Activated CD4-positive, alpha-beta T cell treated with anti-CD3 and anti-CD28 coated beads, Interleukin-2, amount 10 ng/mL, durations not matched to agents 7 days and 5 days (primary cell): ENCODE data around the gene IBA57. TPM values are rescaled to one million over a fixed set of nuclear protein-coding genes. Genes with fewer than 3 reads are reported as not detected.
A peak's percentile ranks its signal among the peaks of the same experiment; 100 is the strongest.
"Not testable (repeated sequence)": the region's sequence is repeated elsewhere in the genome, so short reads cannot be mapped to it uniquely, and the experiment has no call there.

Experiments used
- CTCF ChIA-PET: fragments of 350-600 bp; sonication (Branson Sonifier 250); formaldehyde crosslinking; loops from one replicate; lab custom pipeline; 2021; ENCODE audit warnings: antibody characterized with exemption; lab: Charles Lee
- POLR2A ChIA-PET: fragments of 350-600 bp; sonication (Branson Sonifier 250); formaldehyde crosslinking; loops from one replicate; lab custom pipeline; 2021; ENCODE audit warnings: antibody characterized with exemption; lab: Charles Lee
- DNase-seq: peaks from one replicate; pipeline ENCODE4 v3.0.0-alpha.2; 2020
- H3K27ac Mint-ChIP-seq: one replicate; pipeline ENCODE4 v1.8.0; 2021; ENCODE audit warnings: mild to moderate bottlenecking, moderate library complexity, mixed read lengths
- H3K27me3 Mint-ChIP-seq: one replicate; pipeline ENCODE4 v1.8.0; 2021; ENCODE audit warnings: mixed read lengths
- H3K36me3 Mint-ChIP-seq: one replicate; pipeline ENCODE4 v1.8.0; 2021; ENCODE audit warnings: low read depth, mixed read lengths
- H3K4me1 Mint-ChIP-seq: one replicate; pipeline ENCODE4 v1.8.0; 2021; ENCODE audit warnings: mixed read lengths
- H3K4me3 Mint-ChIP-seq: one replicate; pipeline ENCODE4 v1.8.0; 2021; ENCODE audit warnings: mild to moderate bottlenecking, moderate library complexity, mixed read lengths
- H3K9me3 Mint-ChIP-seq: one replicate; pipeline ENCODE4 v1.8.0; 2021; ENCODE audit warnings: mixed read lengths
- total RNA-seq, 2 experiments: library from RNA; stranded (reverse); gene quantifications; one replicate each; pipeline ENCODE4 v1.2.3, GENCODE V29; 2021

The IBA57 gene
- total RNA-seq, 2 experiments from 2014 or later, result 6.4 to 8.2 TPM

- DNase-seq, result no peak
- Mint-ChIP-seq H3K27me3 (no peaks in the 10 kb centered on the region), H3K4me1 (peaks cover 2% of the 10 kb centered on the region), H3K27ac (no peak overlapping the region), H3K9me3 (no peaks in the 10 kb centered on the region), H3K36me3 (peaks cover 1% of the 10 kb centered on the region), H3K4me3 (no peak overlapping the region)
- ChIA-PET POLR2A (interaction anchor here (0.6 kb wide), 1 partner anchor 25 kb away, joined by 3 read pairs; no protein-coding TSS in a partner anchor), CTCF (interaction anchor here (0.6 to 0.7 kb wide), 2 partner anchors 15 to 335 kb away, joined by 4 to 5 read pairs; no protein-coding TSS in a partner anchor)
Measured at GRCh38 chr1:228180271-228180958, 14.8 kb downstream of the IBA57 start.

GRCh38 chr1:228180959-228181644, 15.5 kb downstream of the IBA57 start:
- no peaks in the 10 kb centered on the region for H3K36me3 Mint-ChIP-seq
- H3K27me3 Mint-ChIP-seq, result no peaks in the 10 kb centered on the region
- peaks cover 9% of the 10 kb centered on the region for H3K4me1 Mint-ChIP-seq
- ChIA-PET CTCF (interaction anchor here (0.6 kb wide), 1 partner anchor 16 kb away, joined by 5 read pairs; no protein-coding TSS in a partner anchor), POLR2A (no interaction called here)
- H3K27ac Mint-ChIP-seq, result peak overlapping the region; percentile 13
- H3K4me3 Mint-ChIP-seq, result no peak overlapping the region
- DNase-seq, result no peak
- no peaks in the 10 kb centered on the region for H3K9me3 Mint-ChIP-seq

GRCh38 chr1:228181645-228182034, 16.0 kb downstream of the IBA57 start:
- no peaks in the 10 kb centered on the region for H3K27me3 Mint-ChIP-seq
- CTCF ChIA-PET, result interaction anchor here (1.5 kb wide), 1 partner anchor 15 kb away, joined by 6 read pairs; no protein-coding TSS in a partner anchor
- DNase-seq, result no peak
- H3K4me3 Mint-ChIP-seq, result no peak overlapping the region
- H3K4me1 Mint-ChIP-seq, result peaks cover 12% of the 10 kb centered on the region
- peak overlapping the region; percentile 13 for H3K27ac Mint-ChIP-seq
- no peaks in the 10 kb centered on the region for H3K36me3 Mint-ChIP-seq
- H3K9me3 Mint-ChIP-seq, result no peaks in the 10 kb centered on the region
- POLR2A ChIA-PET, result no interaction called here

- Mint-ChIP-seq H3K4me3 (no peak overlapping the region), H3K27ac (no peak overlapping the region), H3K4me1 (peaks cover 14% of the 10 kb centered on the region), H3K36me3 (no peaks in the 10 kb centered on the region), H3K9me3 (no peaks in the 10 kb centered on the region), H3K27me3 (no peaks in the 10 kb centered on the region)
- POLR2A ChIA-PET, result no interaction called here
- CTCF ChIA-PET, result interaction anchor here (1.5 kb wide), 1 partner anchor 16 kb away, joined by 6 read pairs; no protein-coding TSS in a partner anchor
- no peak for DNase-seq
Measured at GRCh38 chr1:228182296-228183030, 16.9 kb downstream of the IBA57 start.

- Mint-ChIP-seq H3K36me3 (no peaks in the 10 kb centered on the region), H3K27me3 (no peaks in the 10 kb centered on the region), H3K4me1 (peaks cover 14% of the 10 kb centered on the region), H3K9me3 (no peaks in the 10 kb centered on the region), H3K4me3 (no peak overlapping the region), H3K27ac (no peak overlapping the region)
- POLR2A ChIA-PET, result no interaction called here
- no peak for DNase-seq
- CTCF ChIA-PET, result interaction anchor here (0.5 to 2.0 kb wide), 3 partner anchors 18 to 93 kb away, joined by 3 to 7 read pairs (median 3); partner anchors contain the start of gene IBA57
Measured at GRCh38 chr1:228184152-228184551, 18.5 kb downstream of the IBA57 start.

GRCh38 chr1:228185641-228185965, 20.0 kb downstream of the IBA57 start:
- DNase-seq, result peak; percentile 35
- Mint-ChIP-seq H3K9me3 (no peaks in the 10 kb centered on the region), H3K36me3 (no peaks in the 10 kb centered on the region), H3K4me3 (no peak overlapping the region), H3K27me3 (no peaks in the 10 kb centered on the region), H3K4me1 (peaks cover 14% of the 10 kb centered on the region), H3K27ac (peak overlapping the region; percentile 26)
- ChIA-PET POLR2A (no interaction called here), CTCF (interaction anchor here (1.0 kb wide), 1 partner anchor 12 kb away, joined by 3 read pairs; no protein-coding TSS in a partner anchor)

GRCh38 chr1:228188249-228188648, 22.6 kb downstream of the IBA57 start:
- CTCF ChIA-PET, result interaction anchor here (2.5 kb wide), 1 partner anchor 23 kb away, joined by 5 read pairs; the partner anchor contains the start of gene IBA57
- H3K4me1 Mint-ChIP-seq, result peaks cover 14% of the 10 kb centered on the region
- H3K9me3 Mint-ChIP-seq, H3K27ac Mint-ChIP-seq, H3K27me3 Mint-ChIP-seq, DNase-seq, H3K36me3 Mint-ChIP-seq, H3K4me3 Mint-ChIP-seq, POLR2A ChIA-PET: not testable (repeated sequence)

- Mint-ChIP-seq H3K4me3 (no peak overlapping the region), H3K36me3 (no peaks in the 10 kb centered on the region), H3K27me3 (no peaks in the 10 kb centered on the region), H3K4me1 (peaks cover 14% of the 10 kb centered on the region), H3K27ac (no peak overlapping the region), H3K9me3 (no peaks in the 10 kb centered on the region)
- ChIA-PET CTCF (no interaction called here), POLR2A (no interaction called here)
- no peak for DNase-seq
Measured at GRCh38 chr1:228190182-228190581, 24.6 kb downstream of the IBA57 start.

- no peak for DNase-seq
- Mint-ChIP-seq H3K9me3 (no peaks in the 10 kb centered on the region), H3K27ac (no peak overlapping the region), H3K4me3 (no peak overlapping the region), H3K36me3 (no peaks in the 10 kb centered on the region), H3K4me1 (peaks cover 8% of the 10 kb centered on the region), H3K27me3 (no peaks in the 10 kb centered on the region)
- CTCF ChIA-PET, result no interaction called here
- POLR2A ChIA-PET, result no interaction called here
Measured at GRCh38 chr1:228190778-228191177, 25.2 kb downstream of the IBA57 start.

- ChIA-PET CTCF (no interaction called here), POLR2A (no interaction called here)
- H3K36me3 Mint-ChIP-seq, result peaks cover 8% of the 10 kb centered on the region
- H3K27ac Mint-ChIP-seq, result no peak overlapping the region
- no peak overlapping the region for H3K4me3 Mint-ChIP-seq
- no peaks in the 10 kb centered on the region for H3K27me3 Mint-ChIP-seq
- H3K4me1 Mint-ChIP-seq, result no peaks in the 10 kb centered on the region
- DNase-seq, result no peak
- peaks cover 10% of the 10 kb centered on the region for H3K9me3 Mint-ChIP-seq
Measured at GRCh38 chr1:228194436-228194835, 28.8 kb downstream of the IBA57 start.

- POLR2A ChIA-PET, result no interaction called here
- Mint-ChIP-seq H3K36me3 (peaks cover 11% of the 10 kb centered on the region), H3K4me3 (no peak overlapping the region), H3K9me3 (peaks cover 18% of the 10 kb centered on the region), H3K27me3 (no peaks in the 10 kb centered on the region), H3K27ac (no peak overlapping the region), H3K4me1 (no peaks in the 10 kb centered on the region)
- no peak for DNase-seq
- CTCF ChIA-PET, result no interaction called here
Measured at GRCh38 chr1:228194921-228195812, 29.6 kb downstream of the IBA57 start.

GRCh38 chr1:228197555-228198147, 32.0 kb downstream of the IBA57 start:
- no peaks in the 10 kb centered on the region for H3K4me1 Mint-ChIP-seq
- no peak for DNase-seq
- H3K4me3 Mint-ChIP-seq, result no peak overlapping the region
- no peaks in the 10 kb centered on the region for H3K27me3 Mint-ChIP-seq
- POLR2A ChIA-PET, result no interaction called here
- peaks cover 18% of the 10 kb centered on the region for H3K9me3 Mint-ChIP-seq
- CTCF ChIA-PET, result interaction anchor here (0.7 to 1.3 kb wide), 2 partner anchors 11 to 59 kb away, joined by 3 to 4 read pairs; no protein-coding TSS in a partner anchor
- no peak overlapping the region for H3K27ac Mint-ChIP-seq
- peaks cover 11% of the 10 kb centered on the region for H3K36me3 Mint-ChIP-seq
